Measurements from ENCODE around the gene ITPKC.
"Not testable (repeated sequence)": the region's sequence is repeated elsewhere in the genome, so short reads cannot be mapped to it uniquely, and the experiment has no call there.

ITPKC gene

GRCh38 chr19:40742477-40742876, 25.6 kb downstream of the ITPKC start:
- no peak for DNase-seq

- no peak for DNase-seq
Observed at GRCh38 chr19:40742886-40743285, 26.0 kb downstream of the ITPKC start.

- no peak for DNase-seq
Observed at GRCh38 chr19:40743926-40744325, 27.0 kb downstream of the ITPKC start.

- peak; percentile 45 for DNase-seq
Observed at GRCh38 chr19:40744554-40745401, 27.9 kb downstream of the ITPKC start.

- DNase-seq: no peak
Observed at GRCh38 chr19:40745402-40745780, 28.5 kb downstream of the ITPKC start.

GRCh38 chr19:40747536-40747935, 30.6 kb downstream of the ITPKC start:
- DNase-seq: no peak

- DNase-seq: peak; percentile 100
Observed at GRCh38 chr19:40750058-40750873, 33.4 kb downstream of the ITPKC start, which contains the start of gene ACTMAP. Gene ACTMAP (minus strand): TSS chr19:40750477. CDS start chr19:40749803, 674 bp downstream.

GRCh38 chr19:40750874-40751537, 34.1 kb downstream of the ITPKC start, which contains the start of gene SNRPA:
Gene SNRPA (plus strand): TSS chr19:40751203. CDS start chr19:40751409, 206 bp downstream.
- peak; percentile 97 for DNase-seq

- DNase-seq: no peak
Observed at GRCh38 chr19:40752257-40752781, 35.4 kb downstream of the ITPKC start.

GRCh38 chr19:40754611-40755247, 37.8 kb downstream of the ITPKC start:
- peak; percentile 36 for DNase-seq

- no peak for DNase-seq
Observed at GRCh38 chr19:40755248-40755624, 38.3 kb downstream of the ITPKC start.

- DNase-seq: no peak
Observed at GRCh38 chr19:40755791-40756190, 38.9 kb downstream of the ITPKC start.

GRCh38 chr19:40756502-40757110, 39.7 kb downstream of the ITPKC start:
- DNase-seq: peak; percentile 31

GRCh38 chr19:40758491-40758890, 41.6 kb downstream of the ITPKC start:
- DNase-seq: no peak

GRCh38 chr19:40759352-40759751, 42.4 kb downstream of the ITPKC start:
- no peak for DNase-seq

GRCh38 chr19:40762754-40763470, 46.0 kb downstream of the ITPKC start:
- DNase-seq: no peak

GRCh38 chr19:40763526-40763925, 46.6 kb downstream of the ITPKC start:
- DNase-seq: no peak

- no peak for DNase-seq
Observed at GRCh38 chr19:40763963-40764362, 47.1 kb downstream of the ITPKC start.

- DNase-seq: not testable (repeated sequence)
Observed at GRCh38 chr19:40766385-40766784, 49.5 kb downstream of the ITPKC start.

GRCh38 chr19:40768869-40769268, 52.0 kb downstream of the ITPKC start:
- no peak for DNase-seq

Data from CD4-positive, alpha-beta T cell treated with Interleukin-10 for 1 hour (primary cell).